ENCODE results near the gene NBPF1. TPM values are rescaled to one million over a fixed set of nuclear protein-coding genes. Genes with fewer than 3 reads are reported as not detected.
"Not testable (repeated sequence)": the region's sequence is repeated elsewhere in the genome, so short reads cannot be mapped to it uniquely, and the experiment has no call there.

The NBPF1 gene
- total RNA-seq, 1 donor = 63.1 TPM

DNA sequence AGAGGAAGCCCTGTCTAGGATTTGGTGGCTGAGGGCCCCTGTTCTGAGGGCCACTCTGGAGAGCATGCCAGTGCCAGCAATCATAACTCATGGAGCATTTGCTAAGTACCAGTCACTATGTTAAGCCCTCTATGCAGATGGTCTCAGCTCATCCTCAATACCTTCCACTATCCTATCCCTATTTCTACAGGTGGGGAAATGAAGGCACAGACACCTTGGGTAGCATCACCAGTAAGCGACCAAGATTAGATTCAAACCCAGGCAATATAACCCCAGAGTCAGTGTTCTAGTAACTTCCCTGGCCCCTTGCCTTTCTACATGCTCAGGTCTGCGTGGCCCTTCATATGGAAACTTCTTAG lies 7.9 kb upstream of the NBPF1 start:
- no peak overlapping the region for H3K4me3 ChIP-seq (ENCODE audit: low read depth, low read length)
- DNase-seq (ENCODE audit: low read depth) = no peak
- TF ChIP-seq, protein P1, sequence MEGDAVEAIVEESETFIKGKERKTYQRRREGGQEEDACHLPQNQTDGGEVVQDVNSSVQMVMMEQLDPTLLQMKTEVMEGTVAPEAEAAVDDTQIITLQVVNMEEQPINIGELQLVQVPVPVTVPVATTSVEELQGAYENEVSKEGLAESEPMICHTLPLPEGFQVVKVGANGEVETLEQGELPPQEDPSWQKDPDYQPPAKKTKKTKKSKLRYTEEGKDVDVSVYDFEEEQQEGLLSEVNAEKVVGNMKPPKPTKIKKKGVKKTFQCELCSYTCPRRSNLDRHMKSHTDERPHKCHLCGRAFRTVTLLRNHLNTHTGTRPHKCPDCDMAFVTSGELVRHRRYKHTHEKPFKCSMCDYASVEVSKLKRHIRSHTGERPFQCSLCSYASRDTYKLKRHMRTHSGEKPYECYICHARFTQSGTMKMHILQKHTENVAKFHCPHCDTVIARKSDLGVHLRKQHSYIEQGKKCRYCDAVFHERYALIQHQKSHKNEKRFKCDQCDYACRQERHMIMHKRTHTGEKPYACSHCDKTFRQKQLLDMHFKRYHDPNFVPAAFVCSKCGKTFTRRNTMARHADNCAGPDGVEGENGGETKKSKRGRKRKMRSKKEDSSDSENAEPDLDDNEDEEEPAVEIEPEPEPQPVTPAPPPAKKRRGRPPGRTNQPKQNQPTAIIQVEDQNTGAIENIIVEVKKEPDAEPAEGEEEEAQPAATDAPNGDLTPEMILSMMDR (IDR thresholded peaks at IDR 0.05; ENCODE audit: insufficient read depth, low read length) = no peak

DNA sequence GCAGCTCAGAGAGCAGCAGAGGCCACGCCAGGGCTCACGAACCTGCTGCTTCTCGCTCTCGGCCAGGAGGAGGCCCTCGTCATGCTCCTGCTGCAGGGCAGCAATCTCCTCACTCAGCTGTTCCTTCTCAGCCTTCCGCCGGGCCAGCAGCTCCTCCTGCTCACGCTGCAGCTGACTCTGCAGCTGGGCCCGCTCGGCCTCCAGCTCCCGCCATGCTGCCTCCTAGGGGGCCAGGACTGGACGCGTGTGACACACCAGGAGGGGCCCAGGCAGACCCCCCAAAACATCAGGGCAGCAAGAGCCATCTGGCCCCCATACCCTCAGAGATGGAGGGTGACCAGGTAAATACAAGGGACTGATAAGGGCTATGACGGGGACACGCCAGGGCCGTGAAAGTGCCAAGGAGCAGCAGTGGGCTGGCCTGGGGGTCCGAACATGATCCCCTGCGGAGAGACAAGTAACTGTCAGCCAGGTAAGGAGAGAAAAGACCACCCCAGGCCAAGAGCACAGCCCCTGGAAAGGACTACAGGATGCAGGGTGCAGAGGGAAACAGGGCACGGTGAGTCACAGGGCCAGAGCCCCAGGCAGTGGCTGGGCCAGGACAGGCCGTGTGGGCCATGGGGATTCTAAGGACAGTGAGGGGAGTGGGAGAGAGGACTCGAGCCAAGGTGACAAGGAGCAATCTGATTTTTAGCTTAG lies 6.6 kb upstream of the NBPF1 start:
- H3K4me3 ChIP-seq (ENCODE audit: low read depth, low read length); DNase-seq (ENCODE audit: low read depth): not testable (repeated sequence)

DNA sequence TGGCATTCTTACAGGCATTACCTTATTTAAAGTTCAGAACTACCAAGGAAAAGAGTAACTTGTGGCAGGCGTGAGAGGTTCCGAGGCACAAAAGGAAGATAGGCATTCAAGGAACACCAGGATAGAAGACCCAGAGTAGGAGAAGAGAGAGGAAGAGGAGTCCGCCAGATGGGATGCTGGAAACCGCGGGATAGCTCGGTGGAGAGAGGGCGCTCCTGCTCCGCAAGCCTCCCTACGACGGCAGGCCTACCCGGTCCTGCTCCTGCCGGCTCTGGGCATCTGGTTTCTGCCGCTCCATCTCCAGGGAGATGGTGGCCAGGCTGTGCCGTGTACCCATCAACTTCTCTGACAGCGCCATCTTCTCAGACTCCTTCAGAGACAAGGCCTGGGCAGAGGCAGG lies 5.4 kb upstream of the NBPF1 start:
- TF ChIP-seq, protein P1 (IDR thresholded peaks at IDR 0.05; ENCODE audit: insufficient read depth, low read length) = no peak
- H3K4me3 ChIP-seq (ENCODE audit: low read depth, low read length) = no peak overlapping the region
- no peak for DNase-seq (ENCODE audit: low read depth)

DNA sequence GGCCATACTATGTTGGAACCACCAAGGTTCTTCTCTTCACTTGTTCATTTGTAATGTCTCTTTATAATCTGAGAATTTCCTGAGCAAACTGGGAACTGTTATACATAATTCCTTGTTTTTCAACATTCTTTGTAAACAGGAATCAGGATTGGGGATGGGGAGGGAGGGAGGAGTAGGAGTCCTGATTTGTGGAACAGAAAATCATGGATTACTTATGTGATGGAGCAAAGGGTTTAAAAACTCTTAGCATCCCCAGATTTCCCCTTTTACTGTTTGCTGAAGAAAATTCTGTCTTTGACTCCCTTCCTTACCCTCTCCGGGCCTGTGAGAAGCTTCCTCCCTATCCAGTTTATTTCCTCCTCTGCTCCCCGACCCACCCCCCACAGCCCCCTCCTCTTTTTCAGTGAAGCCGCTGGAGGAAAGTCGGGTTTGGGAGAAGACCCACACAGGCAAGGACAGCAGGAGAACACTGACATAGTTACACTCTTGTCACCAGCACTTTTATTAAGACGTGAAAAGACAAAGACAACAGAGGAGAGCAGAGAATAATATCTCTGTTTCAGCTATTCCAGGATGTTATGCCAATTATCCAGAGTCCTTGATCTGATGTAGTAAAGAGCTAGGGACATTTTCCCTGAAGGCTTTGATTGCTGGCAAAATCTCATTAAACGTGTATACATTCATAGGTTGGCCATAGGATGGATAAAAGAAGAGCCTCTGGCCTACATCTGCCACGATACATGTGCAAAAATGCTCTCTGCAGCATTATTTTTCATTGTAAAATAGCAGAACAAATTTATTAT lies 4.6 kb upstream of the NBPF1 start:
- DNase-seq (ENCODE audit: low read depth) = no peak
- H3K4me3 ChIP-seq (ENCODE audit: low read depth, low read length) = no peak overlapping the region
- TF ChIP-seq, protein P1 (IDR thresholded peaks at IDR 0.05; ENCODE audit: insufficient read depth, low read length) = no peak

DNA sequence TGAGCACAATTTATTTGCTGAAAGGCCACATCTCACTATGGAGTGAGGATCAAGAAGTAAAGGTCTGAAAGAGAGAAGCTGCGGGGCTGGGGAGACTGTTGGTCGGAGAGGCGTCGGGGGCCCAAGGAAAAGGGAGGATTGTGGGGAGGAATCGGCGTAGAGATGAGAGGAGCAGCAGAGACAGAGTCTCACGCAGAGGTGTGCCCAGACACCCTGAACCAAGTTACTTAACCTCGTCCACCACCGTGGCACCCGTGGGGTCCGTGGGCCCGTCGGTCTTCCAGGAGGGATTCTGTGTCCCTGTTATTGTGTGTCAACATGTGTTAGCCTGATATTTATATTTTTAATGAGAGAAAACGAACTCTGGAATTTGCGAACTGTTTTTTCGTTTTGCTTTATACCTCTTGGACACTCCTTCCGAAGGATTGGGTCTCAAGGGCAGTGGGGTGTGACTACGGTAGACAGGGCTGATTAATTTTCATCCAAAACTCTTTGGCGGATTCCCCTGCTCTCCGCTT lies 3.8 kb upstream of the NBPF1 start:
- no peak for DNase-seq (ENCODE audit: low read depth)
- TF ChIP-seq, protein P1 (IDR thresholded peaks at IDR 0.05; ENCODE audit: insufficient read depth, low read length) = no peak
- H3K4me3 ChIP-seq (ENCODE audit: low read depth, low read length) = no peak overlapping the region

DNA sequence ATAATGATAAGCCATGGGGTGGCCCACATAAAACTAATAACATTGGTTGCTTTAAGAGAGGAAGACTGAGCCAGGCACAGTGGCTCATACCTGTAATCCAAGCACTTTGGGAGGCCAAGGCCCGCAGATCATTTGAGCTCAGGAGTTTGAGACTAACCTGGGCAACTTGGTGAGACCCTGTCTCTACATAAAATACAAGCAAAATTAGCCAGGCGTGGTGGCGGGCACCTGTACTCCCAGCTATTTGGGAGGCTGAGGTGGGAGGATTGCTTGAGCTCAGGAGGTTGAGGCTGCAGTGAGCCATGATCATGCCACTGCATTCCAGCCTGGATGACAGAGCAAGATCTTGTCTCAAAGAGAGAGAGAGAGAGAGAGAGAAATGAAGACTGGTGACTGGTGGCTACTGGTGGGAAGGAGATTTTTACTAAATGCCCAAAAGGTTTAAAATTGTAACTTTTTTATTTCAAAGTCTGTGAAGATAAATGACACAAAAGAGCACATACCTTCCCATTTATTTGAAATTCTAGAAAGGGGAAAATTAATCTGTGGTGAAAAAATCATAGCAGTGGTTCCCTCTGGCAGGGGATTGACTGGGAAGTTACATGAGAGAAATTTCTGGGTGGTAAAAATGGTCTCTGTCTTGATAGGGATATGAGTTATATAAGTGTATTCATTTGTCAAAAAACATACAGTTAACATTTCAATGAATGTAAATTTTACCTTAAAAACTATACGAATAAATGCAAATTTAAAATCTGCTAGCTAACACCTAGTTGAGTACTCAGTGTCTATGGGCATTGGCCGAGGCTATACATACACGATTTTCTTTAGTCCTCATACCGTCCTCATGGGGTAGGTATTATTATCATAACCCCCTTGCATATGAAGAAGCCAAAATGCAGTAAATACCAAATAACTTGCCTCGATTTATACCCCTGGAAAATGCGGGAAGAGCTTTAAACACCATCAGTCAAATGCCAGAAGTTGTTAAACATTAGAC lies 2.2 kb upstream of the NBPF1 start:
- TF ChIP-seq, protein P1 (IDR thresholded peaks at IDR 0.05; ENCODE audit: insufficient read depth, low read length) = no peak
- DNase-seq (ENCODE audit: low read depth) = no peak
- no peak overlapping the region for H3K4me3 ChIP-seq (ENCODE audit: low read depth, low read length)

All from fibroblast of the aortic adventitia (primary cell).